OCI-LY3 (cell line): Measurements from ENCODE around the gene MCEE.
"Not testable (repeated sequence)": the region's sequence is repeated elsewhere in the genome, so short reads cannot be mapped to it uniquely, and the experiment has no call there.

Experiments
- H2AFZ ChIP-seq: fragments of 200-600, 300-600 bp; shearing (Covaris generic); 2 replicates; pipeline ENCODE4 v1.6.0; 2014; ENCODE audit warnings: antibody characterized with exemption, low read depth, low read length
- H3K27ac ChIP-seq: fragments of 200-600, 300-600 bp; sonication (generic); 2 replicates; pipeline ENCODE4 v1.5.1; 2014; ENCODE audit warnings: mild to moderate bottlenecking, low read length, moderate library complexity, mixed read lengths
- H3K27me3 ChIP-seq: fragments of 200-600, 300-600 bp; sonication (generic); 2 replicates; pipeline ENCODE4 v1.6.1; 2014; ENCODE audit warnings: low read depth, low read length, mixed read lengths
- H3K36me3 ChIP-seq: fragments of 200-600, 300-600 bp; sonication (generic); replicated peaks from 2 replicates; pipeline ENCODE3; 2014; ENCODE audit warnings: low read depth, low read length, mixed read lengths
- H3K4me1 ChIP-seq: fragments of 300-600, 200-600 bp; sonication (generic); 2 replicates; pipeline ENCODE4 v1.6.1; 2014; ENCODE audit warnings: low read length, mixed read lengths
- H3K4me2 ChIP-seq: fragments of 200-600, 300-600 bp; sonication (generic); 2 replicates; pipeline ENCODE4 v1.6.1; 2014; ENCODE audit warnings: low read length, mixed read lengths
- H3K4me3 ChIP-seq: fragments of 300-600, 200-600 bp; sonication (generic); 2 replicates; pipeline ENCODE4 v1.5.1; 2014; ENCODE audit warnings: antibody characterized with exemption, mild to moderate bottlenecking, low read length, moderate library complexity
- H3K79me2 ChIP-seq: fragments of 300-600, 200-600 bp; shearing (Covaris generic); 2 replicates; pipeline ENCODE4 v1.6.1; 2014; ENCODE audit warnings: mild to moderate bottlenecking, low read length, mixed read lengths
- H3K9ac ChIP-seq: fragments of 300-600, 200-600 bp; shearing (Covaris generic); 2 replicates; pipeline ENCODE4 v1.6.0; 2014; ENCODE audit warnings: mild to moderate bottlenecking, low read length, moderate library complexity
- H3K9me3 ChIP-seq: fragments of 200-600, 300-600 bp; shearing (Covaris generic); 2 replicates; pipeline ENCODE4 v1.6.1; 2014; ENCODE audit warnings: low read length, mixed read lengths; ENCODE audit not compliant: insufficient read depth
- H4K20me1 ChIP-seq: fragments of 200-600, 300-600 bp; sonication (generic); 2 replicates; pipeline ENCODE4 v1.6.1; 2016; ENCODE audit warnings: low read length, mixed read lengths; ENCODE audit not compliant: insufficient read depth
- CTCF ChIP-seq: fragments of 200-600, 300-600 bp; sonication (generic); IDR thresholded peaks from 2 replicates; pipeline ENCODE4 v1.5.1; 2014; ENCODE audit warnings: antibody characterized with exemption, low read length, low read depth
- EZH2phosphoT487 ChIP-seq: fragments of 200-600 bp; shearing (Covaris generic); IDR thresholded peaks from 2 replicates; pipeline ENCODE4 v1.6.1; 2018; ENCODE audit warnings: antibody characterized with exemption, mixed run types, low read depth

Gene MCEE

GRCh38 chr2:71085325-71086003 lies 44.6 kb downstream of the MCEE start:
- not testable (repeated sequence) for H3K27ac ChIP-seq, H4K20me1 ChIP-seq, H3K79me2 ChIP-seq, H3K27me3 ChIP-seq, H3K36me3 ChIP-seq, H2AFZ ChIP-seq, H3K4me2 ChIP-seq, H3K4me3 ChIP-seq, H3K9ac ChIP-seq, H3K9me3 ChIP-seq
- peaks cover 11% of the 10 kb centered on the region for H3K4me1 ChIP-seq

- peaks cover 11% of the 10 kb centered on the region for H3K4me1 ChIP-seq
- not testable (repeated sequence) for H3K36me3 ChIP-seq, H4K20me1 ChIP-seq, H2AFZ ChIP-seq, H3K79me2 ChIP-seq, H3K9ac ChIP-seq, H3K27ac ChIP-seq, H3K4me3 ChIP-seq, H3K27me3 ChIP-seq, H3K4me2 ChIP-seq, H3K9me3 ChIP-seq
Measured at GRCh38 chr2:71083752-71084312, 46.2 kb downstream of the MCEE start.

GRCh38 chr2:71083297-71083696 lies 46.7 kb downstream of the MCEE start:
- not testable (repeated sequence) for H3K4me2 ChIP-seq, H3K27me3 ChIP-seq, H3K79me2 ChIP-seq, H3K27ac ChIP-seq, H2AFZ ChIP-seq, H3K4me3 ChIP-seq, H3K9me3 ChIP-seq, H3K36me3 ChIP-seq, H4K20me1 ChIP-seq, H3K9ac ChIP-seq
- peaks cover 11% of the 10 kb centered on the region for H3K4me1 ChIP-seq

GRCh38 chr2:71082402-71083252 lies 47.4 kb downstream of the MCEE start:
- no peaks in the 10 kb centered on the region for H3K79me2 ChIP-seq
- no peak for TF ChIP-seq EZH2phosphoT487
- no peak for TF ChIP-seq CTCF
- H3K4me2 ChIP-seq, result 0 out of 2 replicates have a peak overlapping the region, but pooled peaks have one; percentile 3
- H3K4me3 ChIP-seq, result no peak overlapping the region
- no peak overlapping the region for H3K9ac ChIP-seq
- H3K4me1 ChIP-seq, result peaks cover 11% of the 10 kb centered on the region
- H3K36me3 ChIP-seq, result peaks cover 13% of the 10 kb centered on the region
- H4K20me1 ChIP-seq, result no peaks in the 10 kb centered on the region
- H3K27me3 ChIP-seq, result no peaks in the 10 kb centered on the region
- H2AFZ ChIP-seq, result no peak overlapping the region
- H3K27ac ChIP-seq, result no peak overlapping the region
- H3K9me3 ChIP-seq, result no peaks in the 10 kb centered on the region

GRCh38 chr2:71078624-71079023 lies 51.4 kb downstream of the MCEE start:
- Histone ChIP-seq H3K79me2 (peaks cover 7% of the 10 kb centered on the region), H3K27ac (no peak overlapping the region), H3K4me3 (no peak overlapping the region), H3K4me1 (peaks cover 16% of the 10 kb centered on the region), H3K4me2 (no peak overlapping the region), H2AFZ (no peak overlapping the region), H4K20me1 (no peaks in the 10 kb centered on the region; the same call in none of the 2 replicates), H3K36me3 (peaks cover 47% of the 10 kb centered on the region), H3K9ac (no peak overlapping the region), H3K9me3 (no peaks in the 10 kb centered on the region), H3K27me3 (no peaks in the 10 kb centered on the region)
- TF ChIP-seq EZH2phosphoT487, result no peak
- no peak for TF ChIP-seq CTCF
